Activated CD8-positive, alpha-beta memory T cell treated with anti-CD3 and anti-CD28 coated beads for 4 hours (primary cell): ENCODE data around the gene LMO1.

ENCODE experiments used
- DNase-seq, 2 donors: peaks; one replicate each; pipeline ENCODE4 v3.0.0-alpha.2; 2020; ENCODE audit warnings: low read depth in 2 of 2

LMO1 gene

GRCh38 chr11:8204025-8204424 is 59.7 kb downstream of the LMO1 start:
- DNase-seq, result no peak

- no peak for DNase-seq
Observed at GRCh38 chr11:8203414-8203715, 60.3 kb downstream of the LMO1 start.

GRCh38 chr11:8202516-8203413 is 60.9 kb downstream of the LMO1 start:
- DNase-seq, result no peak

- DNase-seq, result no peak
Observed at GRCh38 chr11:8201644-8202365, 61.9 kb downstream of the LMO1 start.

GRCh38 chr11:8199676-8200075 is 64.0 kb downstream of the LMO1 start:
- no peak for DNase-seq

GRCh38 chr11:8196749-8197148 is 66.9 kb downstream of the LMO1 start:
- DNase-seq, result no peak

- DNase-seq, result no peak
Observed at GRCh38 chr11:8194956-8195355, 68.7 kb downstream of the LMO1 start.

- no peak for DNase-seq
Observed at GRCh38 chr11:8192896-8193209, 70.8 kb downstream of the LMO1 start.

- DNase-seq, result no peak
Observed at GRCh38 chr11:8192016-8192895, 71.4 kb downstream of the LMO1 start.

- DNase-seq, result no peak
Observed at GRCh38 chr11:8190431-8190830, 73.2 kb downstream of the LMO1 start.

GRCh38 chr11:8186429-8186828 is 77.2 kb downstream of the LMO1 start:
- DNase-seq, result no peak

- no peak for DNase-seq
Observed at GRCh38 chr11:8183111-8183510, 80.6 kb downstream of the LMO1 start.

GRCh38 chr11:8180469-8180868 is 83.2 kb downstream of the LMO1 start:
- DNase-seq, result no peak

- no peak for DNase-seq
Observed at GRCh38 chr11:8178297-8178696, 85.4 kb downstream of the LMO1 start.

- DNase-seq, result no peak
Observed at GRCh38 chr11:8177136-8177535, 86.5 kb downstream of the LMO1 start.
